Measurements from ENCODE around the gene CCDC3.

CCDC3 gene

DNA sequence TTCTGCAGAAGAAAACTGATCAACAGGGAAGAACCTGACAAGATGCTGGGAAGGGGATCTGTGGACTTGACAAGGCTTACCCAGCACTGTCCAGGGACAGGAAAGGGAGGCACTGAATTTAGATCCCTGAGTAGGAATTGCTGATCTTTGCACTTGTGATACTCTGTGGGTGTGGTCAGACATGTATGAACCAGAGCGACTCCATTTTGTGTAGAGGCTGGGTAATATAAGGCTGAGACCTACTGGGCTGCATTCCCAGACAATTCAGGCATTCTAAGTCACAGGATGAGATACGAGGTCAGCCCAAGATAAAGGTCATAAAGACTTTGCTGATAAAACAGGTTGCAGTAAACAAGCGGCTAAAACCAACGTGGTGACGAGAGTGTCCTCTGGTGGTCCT is 60.7 kb downstream of the CCDC3 start:
- Histone ChIP-seq H3K27me3 (ENCODE audit: low read length) (no peaks in the 10 kb centered on the region), H3K9me2 (replicated peaks; ENCODE audit: insufficient read depth, low read length) (no peaks in the 10 kb centered on the region), H3K79me2 (ENCODE audit: insufficient read depth, low read length) (no peaks in the 10 kb centered on the region), H3K9me3 (ENCODE audit: insufficient read depth, low read length) (no peaks in the 10 kb centered on the region), H4K20me1 (ENCODE audit: low read depth, low read length) (no peaks in the 10 kb centered on the region), H3K27ac (ENCODE audit: low read depth, low read length) (no peak overlapping the region), H3K9ac (ENCODE audit: low read length) (no peak overlapping the region), H2AFZ (ENCODE audit: low read depth, low read length, severe bottlenecking) (no peak overlapping the region), H3F3A (ENCODE audit: insufficient read depth) (no peaks in the 10 kb centered on the region), H3K4me3 (ENCODE audit: insufficient read depth, low read length, poor library complexity, severe bottlenecking) (no peak overlapping the region), H3K4me2 (ENCODE audit: low read depth, low read length, poor library complexity, severe bottlenecking) (no peak overlapping the region), H3K36me3 (ENCODE audit: low read length) (no peaks in the 10 kb centered on the region)
- no peak for TF ChIP-seq EZH2phosphoT487 (conservative IDR thresholded peaks at IDR 0.05; ENCODE audit: low read length)
- TF ChIP-seq, protein P1, sequence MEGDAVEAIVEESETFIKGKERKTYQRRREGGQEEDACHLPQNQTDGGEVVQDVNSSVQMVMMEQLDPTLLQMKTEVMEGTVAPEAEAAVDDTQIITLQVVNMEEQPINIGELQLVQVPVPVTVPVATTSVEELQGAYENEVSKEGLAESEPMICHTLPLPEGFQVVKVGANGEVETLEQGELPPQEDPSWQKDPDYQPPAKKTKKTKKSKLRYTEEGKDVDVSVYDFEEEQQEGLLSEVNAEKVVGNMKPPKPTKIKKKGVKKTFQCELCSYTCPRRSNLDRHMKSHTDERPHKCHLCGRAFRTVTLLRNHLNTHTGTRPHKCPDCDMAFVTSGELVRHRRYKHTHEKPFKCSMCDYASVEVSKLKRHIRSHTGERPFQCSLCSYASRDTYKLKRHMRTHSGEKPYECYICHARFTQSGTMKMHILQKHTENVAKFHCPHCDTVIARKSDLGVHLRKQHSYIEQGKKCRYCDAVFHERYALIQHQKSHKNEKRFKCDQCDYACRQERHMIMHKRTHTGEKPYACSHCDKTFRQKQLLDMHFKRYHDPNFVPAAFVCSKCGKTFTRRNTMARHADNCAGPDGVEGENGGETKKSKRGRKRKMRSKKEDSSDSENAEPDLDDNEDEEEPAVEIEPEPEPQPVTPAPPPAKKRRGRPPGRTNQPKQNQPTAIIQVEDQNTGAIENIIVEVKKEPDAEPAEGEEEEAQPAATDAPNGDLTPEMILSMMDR (IDR thresholded peaks at IDR 0.05; ENCODE audit: insufficient read depth, low read length, poor library complexity, severe bottlenecking) = no peak

DNA sequence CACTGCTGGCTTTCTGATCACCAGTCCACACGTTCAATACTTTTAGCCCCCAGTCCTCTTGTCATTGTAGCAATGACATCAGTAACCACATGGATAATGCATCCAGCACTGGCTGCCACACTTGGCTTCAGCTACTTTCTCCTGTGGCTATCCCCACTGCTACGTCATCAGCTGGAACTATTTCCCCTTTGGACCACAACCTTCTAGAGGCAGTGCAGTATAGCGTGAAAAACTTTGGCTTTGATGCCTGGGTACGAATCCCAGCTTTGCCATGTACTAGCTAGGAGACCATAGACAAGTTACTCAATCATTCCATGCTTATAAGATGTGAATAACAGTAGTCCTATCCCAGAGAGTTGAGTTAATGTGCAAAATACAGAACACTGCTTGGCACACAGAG is 63.2 kb downstream of the CCDC3 start:
- Histone ChIP-seq H3K9ac (ENCODE audit: low read length) (no peak overlapping the region), H3K9me3 (ENCODE audit: insufficient read depth, low read length) (no peaks in the 10 kb centered on the region), H2AFZ (ENCODE audit: low read depth, low read length, severe bottlenecking) (no peak overlapping the region), H3K4me2 (ENCODE audit: low read depth, low read length, poor library complexity, severe bottlenecking) (no peak overlapping the region), H3K4me3 (ENCODE audit: insufficient read depth, low read length, poor library complexity, severe bottlenecking) (no peak overlapping the region), H3F3A (ENCODE audit: insufficient read depth) (no peaks in the 10 kb centered on the region), H3K36me3 (ENCODE audit: low read length) (no peaks in the 10 kb centered on the region), H3K9me2 (replicated peaks; ENCODE audit: insufficient read depth, low read length) (no peaks in the 10 kb centered on the region), H3K79me2 (ENCODE audit: insufficient read depth, low read length) (no peaks in the 10 kb centered on the region), H3K27me3 (ENCODE audit: low read length) (no peaks in the 10 kb centered on the region), H3K27ac (ENCODE audit: low read depth, low read length) (no peak overlapping the region), H4K20me1 (ENCODE audit: low read depth, low read length) (no peaks in the 10 kb centered on the region)
- TF ChIP-seq, protein P1 (IDR thresholded peaks at IDR 0.05; ENCODE audit: insufficient read depth, low read length, poor library complexity, severe bottlenecking) = no peak
- TF ChIP-seq EZH2phosphoT487 (conservative IDR thresholded peaks at IDR 0.05; ENCODE audit: low read length) = no peak

DNA sequence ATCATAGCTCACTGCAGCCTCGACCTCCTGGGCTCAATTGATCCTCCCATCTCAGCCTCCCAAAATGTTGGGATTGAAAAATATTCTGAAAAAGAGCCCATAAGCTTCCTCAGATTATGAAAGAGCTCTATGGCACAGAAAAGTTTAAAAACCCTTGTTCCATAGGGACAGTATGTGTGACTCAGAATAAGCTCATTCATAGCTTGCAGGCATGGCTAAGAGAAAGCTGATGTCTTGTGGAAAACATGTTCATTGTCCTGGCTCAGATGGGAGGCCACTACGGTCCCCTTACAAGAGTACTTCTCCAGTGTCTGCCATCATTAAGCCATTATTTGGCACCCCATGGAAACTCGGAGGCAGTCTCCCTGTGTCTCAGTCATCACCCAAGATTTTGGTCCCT is 64.0 kb downstream of the CCDC3 start:
- Histone ChIP-seq H3K9ac (ENCODE audit: low read length) (no peak overlapping the region), H3K4me3 (ENCODE audit: insufficient read depth, low read length, poor library complexity, severe bottlenecking) (no peak overlapping the region), H3K4me2 (ENCODE audit: low read depth, low read length, poor library complexity, severe bottlenecking) (no peak overlapping the region), H3F3A (ENCODE audit: insufficient read depth) (no peaks in the 10 kb centered on the region), H4K20me1 (ENCODE audit: low read depth, low read length) (no peaks in the 10 kb centered on the region), H3K79me2 (ENCODE audit: insufficient read depth, low read length) (no peaks in the 10 kb centered on the region), H2AFZ (ENCODE audit: low read depth, low read length, severe bottlenecking) (no peak overlapping the region), H3K9me3 (ENCODE audit: insufficient read depth, low read length) (no peaks in the 10 kb centered on the region), H3K36me3 (ENCODE audit: low read length) (no peaks in the 10 kb centered on the region), H3K27me3 (ENCODE audit: low read length) (no peaks in the 10 kb centered on the region), H3K9me2 (replicated peaks; ENCODE audit: insufficient read depth, low read length) (no peaks in the 10 kb centered on the region), H3K27ac (ENCODE audit: low read depth, low read length) (no peak overlapping the region)
- TF ChIP-seq, protein P1 (IDR thresholded peaks at IDR 0.05; ENCODE audit: insufficient read depth, low read length, poor library complexity, severe bottlenecking) = no peak
- TF ChIP-seq EZH2phosphoT487 (conservative IDR thresholded peaks at IDR 0.05; ENCODE audit: low read length) = no peak
